HG03521 (cell line): Measurements from ENCODE around the gene C1orf167.

Experiments
- ATAC-seq: cut with Tn5 transposase; IDR thresholded peaks from one replicate; pipeline ENCODE4 v1.9.1; 2021; ENCODE audit warnings: mild to moderate bottlenecking, moderate library complexity; ENCODE audit not compliant: unreplicated experiment

C1orf167 gene

GRCh38 chr1:11761988-11762406 is at the start of gene C1orf167:
TSS of gene C1orf167 (plus strand) at chr1:11762193. CDS start at chr1:11764401, 2,208 bp downstream.
- no peak for ATAC-seq

GRCh38 chr1:11712285-11712684 is 49.7 kb upstream of the C1orf167 start:
- ATAC-seq = no peak

- no peak for ATAC-seq
These were observed 48.9 kb upstream of the C1orf167 start for GRCh38 chr1:11713095-11713494.

GRCh38 chr1:11714831-11715575 is 47.0 kb upstream of the C1orf167 start:
- no peak for ATAC-seq

- no peak for ATAC-seq
These were observed 42.5 kb upstream of the C1orf167 start for GRCh38 chr1:11719313-11720032.

GRCh38 chr1:11720033-11720376 is 42.0 kb upstream of the C1orf167 start:
- ATAC-seq = no peak

GRCh38 chr1:11720525-11720924 is 41.5 kb upstream of the C1orf167 start:
- ATAC-seq = no peak

GRCh38 chr1:11721311-11721710 is 40.7 kb upstream of the C1orf167 start:
- ATAC-seq = no peak

GRCh38 chr1:11722538-11722937 is 39.5 kb upstream of the C1orf167 start:
- no peak for ATAC-seq

- no peak for ATAC-seq
These were observed 36.4 kb upstream of the C1orf167 start for GRCh38 chr1:11725616-11726015.

- no peak for ATAC-seq
These were observed 34.9 kb upstream of the C1orf167 start for GRCh38 chr1:11727119-11727518.

- ATAC-seq = no peak
These were observed 33.7 kb upstream of the C1orf167 start for GRCh38 chr1:11728126-11728806.

- no peak for ATAC-seq
These were observed 32.9 kb upstream of the C1orf167 start for GRCh38 chr1:11729155-11729497.

GRCh38 chr1:11729498-11730428 is 32.2 kb upstream of the C1orf167 start:
- no peak for ATAC-seq

GRCh38 chr1:11730429-11730891 is 31.5 kb upstream of the C1orf167 start:
- no peak for ATAC-seq

- no peak for ATAC-seq
These were observed 30.2 kb upstream of the C1orf167 start for GRCh38 chr1:11731691-11732283.

GRCh38 chr1:11733306-11733705 is 28.7 kb upstream of the C1orf167 start:
- no peak for ATAC-seq

- no peak for ATAC-seq
These were observed 26.5 kb upstream of the C1orf167 start for GRCh38 chr1:11735531-11735853.

- peak; percentile 66 for ATAC-seq
These were observed 25.9 kb upstream of the C1orf167 start, which contains the start of gene AGTRAP for GRCh38 chr1:11735854-11736745. TSS of gene AGTRAP (plus strand) at chr1:11736136. CDS start at chr1:11736209, 73 bp downstream.
